Measurements from ENCODE around the gene LSM5.

LSM5 gene

GRCh38 chr7:32516551-32517100 is 26.4 kb upstream of the LSM5 start:
- no peak overlapping the region for H3K4me2 ChIP-seq (ENCODE audit: low read length)
- no peak overlapping the region for H3K9ac ChIP-seq (ENCODE audit: low read length)
- H3K27me3 ChIP-seq (ENCODE audit: insufficient read depth, low read length) = no peaks in the 10 kb centered on the region
- no peaks in the 10 kb centered on the region for H3F3A ChIP-seq (ENCODE audit: insufficient read depth, low read length)
- no peaks in the 10 kb centered on the region for H3K4me1 ChIP-seq (ENCODE audit: insufficient read depth, low read length, severe bottlenecking)
- no peak overlapping the region for H3K4me3 ChIP-seq (ENCODE audit: low read depth, low read length, poor library complexity, severe bottlenecking)
- no peak overlapping the region for H2AFZ ChIP-seq (ENCODE audit: low read length)
- no peaks in the 10 kb centered on the region for H3K9me2 ChIP-seq (ENCODE audit: low read depth, low read length)
- peaks cover 56% of the 10 kb centered on the region for H3K9me3 ChIP-seq (ENCODE audit: low read length)
- TF ChIP-seq EZH2 (IDR thresholded peaks at IDR 0.05; ENCODE audit: borderline replicate concordance, low read length) (no peak), CTCF (IDR thresholded peaks at IDR 0.05; ENCODE audit: low read length) (no peak)
- H3K79me2 ChIP-seq (ENCODE audit: insufficient read depth, low read length) = peaks cover 11% of the 10 kb centered on the region; the same call in 1 of the 2 replicates
- H3K36me3 ChIP-seq (ENCODE audit: insufficient read depth, low read length) = peaks cover 58% of the 10 kb centered on the region
- no peak overlapping the region for H3K27ac ChIP-seq (ENCODE audit: low read depth, low read length, poor library complexity, severe bottlenecking)
- no peaks in the 10 kb centered on the region for H4K20me1 ChIP-seq (ENCODE audit: insufficient read depth, low read length)

GRCh38 chr7:32515890-32516550 is 25.8 kb upstream of the LSM5 start:
- Histone ChIP-seq H3K27ac (ENCODE audit: low read depth, low read length, poor library complexity, severe bottlenecking) (no peak overlapping the region), H3F3A (ENCODE audit: insufficient read depth, low read length) (no peaks in the 10 kb centered on the region), H3K79me2 (ENCODE audit: insufficient read depth, low read length) (peaks cover 11% of the 10 kb centered on the region; the same call in 1 of the 2 replicates), H3K27me3 (ENCODE audit: insufficient read depth, low read length) (no peaks in the 10 kb centered on the region), H3K4me1 (ENCODE audit: insufficient read depth, low read length, severe bottlenecking) (no peaks in the 10 kb centered on the region), H3K4me3 (ENCODE audit: low read depth, low read length, poor library complexity, severe bottlenecking) (no peak overlapping the region), H3K4me2 (ENCODE audit: low read length) (no peak overlapping the region), H3K9ac (ENCODE audit: low read length) (no peak overlapping the region), H2AFZ (ENCODE audit: low read length) (no peak overlapping the region), H3K36me3 (ENCODE audit: insufficient read depth, low read length) (peaks cover 58% of the 10 kb centered on the region), H3K9me2 (ENCODE audit: low read depth, low read length) (no peaks in the 10 kb centered on the region), H3K9me3 (ENCODE audit: low read length) (peaks cover 53% of the 10 kb centered on the region), H4K20me1 (ENCODE audit: insufficient read depth, low read length) (no peaks in the 10 kb centered on the region)
- TF ChIP-seq CTCF (IDR thresholded peaks at IDR 0.05; ENCODE audit: low read length) (no peak), EZH2 (IDR thresholded peaks at IDR 0.05; ENCODE audit: borderline replicate concordance, low read length) (no peak)

GRCh38 chr7:32513210-32513609 is 23.0 kb upstream of the LSM5 start:
- H3K9me2 ChIP-seq (ENCODE audit: low read depth, low read length) = no peaks in the 10 kb centered on the region

More at GRCh38 chr7:32513210-32513609, 23.0 kb upstream of the LSM5 start:
- H4K20me1 ChIP-seq (ENCODE audit: insufficient read depth, low read length) = no peaks in the 10 kb centered on the region
- no peak overlapping the region for H3K9ac ChIP-seq (ENCODE audit: low read length)
- peaks cover 23% of the 10 kb centered on the region for H3K79me2 ChIP-seq (ENCODE audit: insufficient read depth, low read length)
- H3K36me3 ChIP-seq (ENCODE audit: insufficient read depth, low read length) = peaks cover 57% of the 10 kb centered on the region
- H3K27me3 ChIP-seq (ENCODE audit: insufficient read depth, low read length) = no peaks in the 10 kb centered on the region
- H3K4me1 ChIP-seq (ENCODE audit: insufficient read depth, low read length, severe bottlenecking) = no peaks in the 10 kb centered on the region
- no peak overlapping the region for H3K27ac ChIP-seq (ENCODE audit: low read depth, low read length, poor library complexity, severe bottlenecking)
- no peak overlapping the region for H2AFZ ChIP-seq (ENCODE audit: low read length)
- no peak overlapping the region for H3K4me2 ChIP-seq (ENCODE audit: low read length)
- H3K4me3 ChIP-seq (ENCODE audit: low read depth, low read length, poor library complexity, severe bottlenecking) = no peak overlapping the region
- TF ChIP-seq EZH2 (IDR thresholded peaks at IDR 0.05; ENCODE audit: borderline replicate concordance, low read length) = no peak
- no peak for TF ChIP-seq CTCF (IDR thresholded peaks at IDR 0.05; ENCODE audit: low read length)
- H3F3A ChIP-seq (ENCODE audit: insufficient read depth, low read length) = no peaks in the 10 kb centered on the region
- peaks cover 36% of the 10 kb centered on the region for H3K9me3 ChIP-seq (ENCODE audit: low read length)

All from OCI-LY1 (cell line).